GM19025 (cell line): ENCODE data around the gene TCIRG1.
A peak's percentile ranks its signal among the peaks of the same experiment; 100 is the strongest.
"Not testable (repeated sequence)": the region's sequence is repeated elsewhere in the genome, so short reads cannot be mapped to it uniquely, and the experiment has no call there.

Experiments used
- ATAC-seq: cut with Tn5 transposase; IDR thresholded peaks from one replicate; pipeline ENCODE4 v1.9.1; 2021; ENCODE audit warnings: mild to moderate bottlenecking, low read depth, moderate library complexity; ENCODE audit not compliant: unreplicated experiment

TCIRG1 gene

DNA sequence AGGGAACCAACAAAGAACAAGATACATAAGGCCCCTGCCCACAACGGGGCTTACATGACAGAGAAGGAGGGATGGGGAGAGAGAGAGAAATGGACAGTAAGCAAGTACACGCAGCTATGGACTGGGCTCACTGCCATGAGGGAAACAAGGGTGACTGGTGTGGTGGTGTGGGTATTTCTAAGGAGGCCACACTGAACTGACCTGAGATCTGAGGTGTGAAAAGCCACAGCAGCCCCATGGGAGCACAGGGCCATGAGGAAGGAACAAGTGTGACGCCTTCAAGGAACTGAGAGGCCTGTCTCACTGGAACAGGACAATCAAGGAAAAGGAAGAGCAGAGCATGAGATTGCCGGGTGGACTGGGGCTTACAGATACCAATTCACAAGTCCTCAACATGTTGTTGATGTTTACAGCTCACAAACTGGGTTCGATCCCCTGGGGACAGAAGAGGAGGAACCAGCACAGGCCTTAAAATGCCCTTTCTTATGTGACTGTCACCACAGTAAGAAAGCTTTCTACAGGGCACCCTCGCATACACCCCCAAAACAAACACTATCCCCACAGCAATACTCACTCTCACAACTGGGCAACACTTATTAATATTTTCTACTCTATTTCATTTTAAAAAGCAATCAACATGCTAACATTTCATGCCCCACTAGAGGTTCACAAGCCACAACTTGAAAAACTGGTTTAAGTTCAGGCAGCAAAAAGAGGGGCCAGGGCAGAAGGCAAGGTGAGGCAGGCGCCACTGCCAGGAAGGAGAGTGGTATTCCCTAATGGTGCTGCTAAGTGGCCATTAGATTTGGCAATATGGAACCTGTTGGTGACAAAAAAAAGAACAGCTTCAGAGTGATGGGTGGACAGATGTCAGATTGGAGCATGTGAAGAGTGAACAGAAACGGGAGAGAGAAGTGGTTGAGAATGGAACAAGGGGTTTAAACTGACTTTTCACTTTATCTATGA lies 39.1 kb downstream of the TCIRG1 start:
- peak; percentile 67 for ATAC-seq

DNA sequence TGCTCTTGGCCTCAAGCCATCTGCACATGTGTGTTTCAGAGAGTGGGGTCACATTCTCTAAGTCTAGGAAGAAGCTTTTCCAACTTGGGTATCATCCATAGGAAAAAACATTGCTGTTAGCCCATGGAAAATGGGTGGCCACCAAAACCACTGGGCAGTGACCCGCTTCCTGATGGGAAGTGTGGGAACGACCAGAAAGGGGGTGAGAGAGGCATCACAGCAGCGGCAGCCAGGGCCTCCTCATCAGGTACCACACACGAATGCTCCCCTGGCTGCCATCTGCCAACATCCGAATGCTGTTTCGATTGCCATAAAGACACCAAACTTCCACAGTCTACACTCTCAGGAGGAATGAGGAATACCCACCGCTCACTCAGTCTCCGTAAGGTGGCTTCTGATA lies 42.0 kb downstream of the TCIRG1 start:
- ATAC-seq: no peak

- no peak for ATAC-seq
Observed at GRCh38 chr11:68081691-68082090, 42.9 kb downstream of the TCIRG1 start.

GRCh38 chr11:68082481-68082880 lies 43.7 kb downstream of the TCIRG1 start:
- no peak for ATAC-seq

DNA sequence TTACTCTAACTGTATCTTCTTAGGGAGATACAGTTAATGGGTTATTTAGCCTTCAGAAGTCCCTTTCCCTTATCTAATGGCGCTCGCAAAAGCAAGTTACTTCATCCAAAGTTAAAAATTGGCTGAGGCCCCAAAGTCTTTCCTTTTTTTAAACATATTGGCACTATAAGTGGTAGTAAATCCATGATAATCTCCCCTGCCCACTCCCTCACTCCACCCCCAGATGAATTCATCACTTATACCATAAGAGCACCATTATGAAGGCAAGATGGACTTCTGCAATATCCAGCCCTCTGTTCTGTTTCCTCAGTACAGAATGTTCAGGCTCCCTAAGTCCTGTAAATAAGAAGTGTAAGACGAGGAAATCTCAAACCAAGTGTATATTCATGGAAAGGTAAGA lies 44.7 kb downstream of the TCIRG1 start:
- no peak for ATAC-seq

DNA sequence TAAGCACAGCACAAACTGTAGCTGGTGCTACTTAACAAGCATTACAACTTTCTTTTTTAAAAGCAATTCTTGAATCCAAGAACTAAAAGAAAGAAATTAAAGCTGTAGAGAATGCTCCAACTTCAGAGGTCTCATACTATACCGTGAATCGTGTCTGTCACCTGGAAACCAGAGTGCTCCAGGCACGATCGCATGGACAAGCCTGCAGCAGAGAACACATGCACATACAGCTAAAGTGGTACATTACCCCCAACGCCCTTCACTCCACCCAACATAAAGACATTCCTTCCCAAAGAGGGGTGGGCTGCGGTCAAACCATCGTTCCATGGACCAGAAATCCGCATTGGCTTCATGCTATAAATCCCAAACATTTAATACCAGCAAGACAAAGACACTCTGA lies 50.9 kb downstream of the TCIRG1 start:
- no peak for ATAC-seq

GRCh38 chr11:68090287-68090686 lies 51.5 kb downstream of the TCIRG1 start:
- ATAC-seq: no peak

GRCh38 chr11:68090706-68091105 lies 51.9 kb downstream of the TCIRG1 start:
- ATAC-seq: no peak

GRCh38 chr11:68092411-68092810 lies 53.6 kb downstream of the TCIRG1 start:
- no peak for ATAC-seq

DNA sequence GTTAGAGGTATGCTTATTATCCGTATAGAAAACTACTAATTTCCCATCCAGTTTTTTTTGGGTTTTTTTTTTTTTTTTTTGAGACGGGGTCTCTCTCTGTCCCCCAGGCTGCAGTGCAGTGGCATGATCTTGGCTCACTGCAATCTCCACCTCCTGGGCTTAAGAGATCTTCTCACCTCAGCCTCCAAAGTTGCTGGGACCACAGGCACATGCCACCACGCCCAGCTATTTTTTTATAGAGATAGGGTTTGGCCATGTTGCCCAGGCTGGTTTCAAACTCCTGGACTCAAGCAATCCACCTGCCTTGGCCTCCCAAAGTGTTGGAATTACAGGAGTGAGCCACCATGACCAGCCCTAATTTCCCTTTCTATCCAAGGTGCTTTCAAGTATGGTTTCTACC lies 54.1 kb downstream of the TCIRG1 start:
- not testable (repeated sequence) for ATAC-seq

DNA sequence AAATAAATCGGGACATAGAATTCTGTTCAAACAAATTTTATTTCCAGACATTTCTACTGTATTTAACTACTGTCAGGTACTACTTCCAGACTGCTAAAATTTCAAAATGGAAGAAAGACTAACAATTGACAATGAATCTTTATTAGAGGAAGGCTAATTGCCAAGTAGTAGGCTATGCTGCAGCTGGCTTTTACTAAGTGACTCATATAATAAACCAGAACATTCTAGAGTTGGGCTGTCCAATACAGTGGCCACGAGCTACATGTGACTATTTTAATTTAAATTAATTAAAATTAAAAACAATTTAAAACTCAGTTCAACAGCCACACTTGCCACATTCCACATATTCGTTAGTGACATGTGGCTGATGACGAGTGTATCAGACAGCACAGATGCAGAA lies 54.7 kb downstream of the TCIRG1 start:
- ATAC-seq: no peak

- ATAC-seq: no peak
Observed at GRCh38 chr11:68096962-68097361, 58.1 kb downstream of the TCIRG1 start.

GRCh38 chr11:68099057-68099456 lies 60.2 kb downstream of the TCIRG1 start:
- ATAC-seq: no peak

DNA sequence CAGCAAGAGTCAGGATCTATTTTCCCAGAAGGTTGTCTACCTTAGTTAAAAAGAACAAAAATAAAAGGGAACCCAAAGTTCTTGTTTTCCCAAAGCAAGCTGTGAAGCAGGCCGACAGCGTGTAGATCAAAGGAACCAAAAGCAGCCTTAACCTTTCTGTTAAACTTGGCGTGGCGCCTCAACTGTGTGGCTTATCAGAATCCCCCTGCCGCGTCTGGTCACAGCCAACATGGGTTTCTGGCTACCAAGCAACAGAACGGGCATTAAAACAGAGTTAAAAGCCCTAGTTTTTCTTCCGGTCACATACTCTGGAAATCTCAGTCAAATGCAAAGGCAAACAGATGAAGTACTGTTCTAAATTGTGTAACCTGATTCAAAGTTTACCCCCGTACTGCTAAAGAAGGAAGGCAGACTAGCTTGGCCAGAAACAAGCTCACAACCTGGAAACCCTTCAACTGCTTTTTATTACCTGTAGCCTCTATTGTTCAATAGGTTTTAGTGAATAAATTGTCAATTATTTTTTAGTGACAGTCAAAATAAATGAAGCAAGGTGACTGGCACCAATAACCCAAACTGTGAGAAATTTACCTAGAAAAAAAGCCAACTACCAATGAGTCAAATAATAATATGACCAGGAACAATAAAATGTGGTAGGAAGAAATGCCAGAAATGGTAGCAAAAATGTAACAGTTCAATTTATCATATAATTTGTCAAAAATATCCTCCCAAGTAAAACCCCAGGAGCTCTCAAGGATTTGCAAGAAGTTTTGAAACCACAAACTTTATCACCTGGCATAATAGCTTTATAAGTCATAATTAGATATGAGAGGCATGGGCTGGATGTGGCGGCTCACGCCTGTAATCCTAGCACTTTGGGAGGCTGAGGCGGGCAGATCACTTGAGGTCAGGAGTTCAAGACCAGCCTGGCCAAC lies 60.9 kb downstream of the TCIRG1 start:
- ATAC-seq: no peak
